Heart left ventricle (tissue), 16 donors: Measurements from ENCODE around the gene MYH10. TPM values are rescaled to one million over a fixed set of nuclear protein-coding genes. Genes with fewer than 3 reads are reported as not detected.
A peak's percentile ranks its signal among the peaks of the same experiment; 100 is the strongest.

ENCODE experiments used
- ATAC-seq, 4 donors: fragments of 200-7000 bp; cut with Tn5 transposase; one replicate each; pipeline ENCODE4 v1.9.1; 2020 to 2022; ENCODE audit warnings: moderate library complexity in 4 of 4, mild to moderate bottlenecking in 3 of 4, moderate number of reproducible peaks in 1 of 4
- DNase-seq, 5 donors: peaks; one replicate each; pipeline ENCODE4 v3.0.0-alpha.2; 2020
- H3K27ac ChIP-seq, 12 donors: fragments of 200-600 bp; sonication (generic) in 4 of 12; one replicate each; pipeline versions ENCODE4 v1.5.0 to v1.8.0; 2016 to 2022; ENCODE audit warnings: mild to moderate bottlenecking in 2 of 12
- H3K27me3 ChIP-seq, 9 donors: fragments of 200-600 bp; sonication (generic) in 2 of 9; one replicate each; pipeline versions ENCODE4 v1.5.1 to v1.8.0; 2016 to 2022; ENCODE audit warnings: mild to moderate bottlenecking in 3 of 9
- H3K36me3 ChIP-seq, 9 donors: fragments of 200-600 bp; sonication (generic) in 2 of 9; one replicate each; pipeline versions ENCODE4 v1.5.0 to v1.8.0; 2018 to 2022; ENCODE audit warnings: mild to moderate bottlenecking in 2 of 9
- H3K4me1 ChIP-seq, 12 donors: fragments of 200-600 bp; sonication (generic) in 4 of 12; one replicate each; pipeline versions ENCODE4 v1.5.0 to v1.8.0; 2016 to 2022; ENCODE audit warnings: mild to moderate bottlenecking in 3 of 12
- H3K4me3 ChIP-seq, 12 donors: fragments of 200-600 bp; sonication (generic) in 4 of 12; one replicate each; pipeline versions ENCODE4 v1.5.0 to v1.8.0; 2017 to 2022; ENCODE audit warnings: mild to moderate bottlenecking in 9 of 12, moderate library complexity in 4 of 12
- H3K9me3 ChIP-seq, 12 donors: fragments of 200-600 bp; sonication (generic) in 4 of 12; one replicate each; pipeline versions ENCODE4 v1.5.0 to v1.8.0; 2016 to 2022; ENCODE audit warnings: mild to moderate bottlenecking in 1 of 12
- POLR2A ChIP-seq, 2 donors: fragments of 450-650 bp; IDR thresholded peaks; one replicate each; pipeline ENCODE4 v1.6.1; 2017; ENCODE audit warnings: antibody characterized with exemption in 2 of 2, mild to moderate bottlenecking in 2 of 2, moderate library complexity in 2 of 2
- WGBS, 4 donors: extraction: QIAGEN DNeasy Blood & Tissue Kit in 2 of 4; methylation state at CpG; one replicate each; pipeline versions ENCODE4 v1.1.5 to v1.1.7; 2013 to 2018; 5-methylcytosine and 5-hydroxymethylcytosine counted together
- intact Hi-C, 10 donors: fragments of 100-400 bp; cut with DNase I; formaldehyde crosslinking; loops; one replicate each; pipeline versions ENCODE4 v1.11.1 to v1.14.2; 2022
- polyA plus RNA-seq, 2 donors: library from polyadenylated mRNA; stranded (reverse); fragments of 200-250 nt; gene quantifications; one replicate each; pipeline ENCODE4 v1.2.3, GENCODE V29; 2013
- total RNA-seq, 9 donors: library from RNA; depleted of rRNA in 2 of 9; stranded (reverse); fragments of >200 nt in 2 of 9; fragmentation: NEBNext Ultra II Directional in 3 of 9; extraction: Animal tissue kit (Norgen Biotek cat#: 25700) in 3 of 9; gene quantifications; one replicate each; pipeline versions ENCODE4 v1.1.0 to v1.2.4, GENCODE V29; 2016 to 2023
- TF ChIP-seq, protein P1 (sequence below), 12 donors: fragments of 200-600 bp; sonication (generic) in 4 of 12; IDR thresholded peaks; one replicate each; pipeline versions ENCODE4 v1.5.0 to v1.8.0; 2018 to 2022; ENCODE audit warnings: antibody characterized with exemption in 12 of 12, mild to moderate bottlenecking in 5 of 12
- donor health status: ischemic (EF 13 %, LVEDD 7.1; RV severe dilation, severe dysfunction).
- donor health status: healthy with polysubstance abuse.
- donor health status: DM: no; HTN: yes; CAD: no.
- donor health status: DM: no; HTN: no; CAD: no.
- donor health status: ischemic (EF 25% LVEDD 6.9; RV normal size, moderate dysfunction).
- donor health status: ischemic (EF 25% LVEDD 5.7; RV mildly dilated, moderate dysfunction).
- donor health status: healthy.
- donor health status: DM: yes; HTN: yes; CAD: no.
- donor health status: ischemic (EF 35%, LVEDD 5.7; RV mildly dilated, moderate dysfunction).
- donor health status: nonischemic (EF 11% LVEDD 7.7; RV severe dilation, severe dysfunction).
- donor health status: DM: yes; HTN: yes; CAD: no.
- donor health status: PGD.
- donor health status: ischemic (EF 29% LVEDD 5.4; RV normal size, mild dysfunction).
- donor health status: nonischemic (EF 23%, LVEDD 6.1; RV moderate dilation, normal function).

MYH10 gene
- total and polyA plus RNA-seq, 11 donors, result 10.6 to 62.1 (median 35.2) TPM

DNA sequence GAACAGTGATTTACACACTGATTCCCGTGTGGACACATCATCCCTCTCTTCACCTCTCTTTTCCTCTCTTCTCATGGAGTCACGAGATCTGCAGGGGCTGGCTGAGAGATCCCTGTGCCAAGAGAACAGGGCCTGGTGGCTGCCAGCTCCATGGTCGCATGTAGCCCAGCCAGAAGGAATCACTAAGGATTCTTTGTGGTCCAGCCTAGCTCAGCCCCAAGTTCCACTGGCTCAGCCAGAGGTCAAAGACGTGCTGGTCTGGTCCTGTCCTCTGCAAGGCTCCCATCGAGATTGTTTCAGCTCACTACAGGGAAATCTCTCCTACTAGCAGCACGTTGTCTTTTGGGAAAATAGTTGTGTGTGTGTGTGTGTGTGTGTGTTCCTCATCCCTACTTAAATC lies 128.4 kb downstream of the MYH10 start:
- Histone ChIP-seq H3K9me3 (no peaks in the 10 kb centered on the region), H3K36me3 (peaks cover 0 to 83% (median 60%) of the 10 kb centered on the region in 9 donors), H3K27ac (peak overlapping the region in 3 of 12 donors; percentile 54 to 83 (median 64)), H3K4me3 (no peak overlapping the region), H3K4me1 (peaks cover 0 to 17% (median 3%) of the 10 kb centered on the region in 12 donors), H3K27me3 (no peaks in the 10 kb centered on the region)
- WGBS, 4 donors, result 50 to 72% (median 64%) methylated on average over 6 of the region's 6 CpGs
- no peak for TF ChIP-seq POLR2A (IDR thresholded peaks at IDR 0.05)
- TF ChIP-seq, protein P1, sequence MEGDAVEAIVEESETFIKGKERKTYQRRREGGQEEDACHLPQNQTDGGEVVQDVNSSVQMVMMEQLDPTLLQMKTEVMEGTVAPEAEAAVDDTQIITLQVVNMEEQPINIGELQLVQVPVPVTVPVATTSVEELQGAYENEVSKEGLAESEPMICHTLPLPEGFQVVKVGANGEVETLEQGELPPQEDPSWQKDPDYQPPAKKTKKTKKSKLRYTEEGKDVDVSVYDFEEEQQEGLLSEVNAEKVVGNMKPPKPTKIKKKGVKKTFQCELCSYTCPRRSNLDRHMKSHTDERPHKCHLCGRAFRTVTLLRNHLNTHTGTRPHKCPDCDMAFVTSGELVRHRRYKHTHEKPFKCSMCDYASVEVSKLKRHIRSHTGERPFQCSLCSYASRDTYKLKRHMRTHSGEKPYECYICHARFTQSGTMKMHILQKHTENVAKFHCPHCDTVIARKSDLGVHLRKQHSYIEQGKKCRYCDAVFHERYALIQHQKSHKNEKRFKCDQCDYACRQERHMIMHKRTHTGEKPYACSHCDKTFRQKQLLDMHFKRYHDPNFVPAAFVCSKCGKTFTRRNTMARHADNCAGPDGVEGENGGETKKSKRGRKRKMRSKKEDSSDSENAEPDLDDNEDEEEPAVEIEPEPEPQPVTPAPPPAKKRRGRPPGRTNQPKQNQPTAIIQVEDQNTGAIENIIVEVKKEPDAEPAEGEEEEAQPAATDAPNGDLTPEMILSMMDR (IDR thresholded peaks at IDR 0.05), result no peak
- intact Hi-C loops, result no loop called here
- DNase-seq (no peak), ATAC-seq (no peak)

- no peaks in the 10 kb centered on the region for H3K27me3 ChIP-seq
- no peaks in the 10 kb centered on the region for H3K9me3 ChIP-seq
- H3K36me3 ChIP-seq, result peaks cover 0 to 83% (median 59%) of the 10 kb centered on the region in 9 donors
- DNase-seq (no peak), ATAC-seq (no peak)
- WGBS, 4 donors, result 88 to 90% (median 89%) methylated on average over 8 of the region's 8 CpGs
- intact Hi-C loops, result no loop called here
- peaks cover 0 to 17% (median 3%) of the 10 kb centered on the region in 12 donors for H3K4me1 ChIP-seq
- TF ChIP-seq, protein P1 (IDR thresholded peaks at IDR 0.05), result no peak
- no peak for TF ChIP-seq POLR2A (IDR thresholded peaks at IDR 0.05)
- H3K4me3 ChIP-seq, result no peak overlapping the region
- H3K27ac ChIP-seq, result no peak overlapping the region
Observed at GRCh38 chr17:8500609-8501008, 129.9 kb downstream of the MYH10 start.

GRCh38 chr17:8499614-8500013 lies 130.9 kb downstream of the MYH10 start:
- H3K4me3 ChIP-seq, result no peak overlapping the region
- peaks cover 0 to 83% (median 59%) of the 10 kb centered on the region in 9 donors for H3K36me3 ChIP-seq
- no peak overlapping the region for H3K27ac ChIP-seq
- WGBS, 4 donors, result 76 to 83% (median 80%) methylated on average over 5 of the region's 5 CpGs
- intact Hi-C loops, result no loop called here
- TF ChIP-seq, protein P1 (IDR thresholded peaks at IDR 0.05), result no peak
- TF ChIP-seq POLR2A (IDR thresholded peaks at IDR 0.05), result no peak
- no peak for ATAC-seq
- H3K9me3 ChIP-seq, result no peaks in the 10 kb centered on the region
- no peaks in the 10 kb centered on the region for H3K27me3 ChIP-seq
- peaks cover 0 to 17% (median 3%) of the 10 kb centered on the region in 12 donors for H3K4me1 ChIP-seq
- DNase-seq, result no peak

DNA sequence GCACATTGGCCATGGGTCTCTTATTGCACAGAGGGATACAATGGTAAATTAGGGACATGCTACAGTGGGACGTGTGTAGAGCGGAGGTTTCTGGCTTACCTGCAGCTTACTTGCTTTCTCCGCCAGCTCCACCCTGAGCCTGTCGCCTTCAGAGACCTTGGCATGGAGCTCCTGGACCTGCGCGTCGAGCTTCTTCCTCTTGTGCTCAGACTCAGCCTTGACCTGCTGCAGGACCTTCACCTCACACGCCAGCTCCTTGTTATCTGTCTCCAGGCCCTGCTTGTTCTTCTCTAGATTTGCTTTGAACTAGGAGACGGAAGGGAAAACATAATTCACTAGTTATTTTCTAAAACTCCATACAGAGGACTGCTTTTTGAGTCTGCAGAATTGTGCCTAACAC lies 131.4 kb downstream of the MYH10 start:
- no peak for ATAC-seq
- Histone ChIP-seq H3K27me3 (no peaks in the 10 kb centered on the region), H3K4me3 (no peak overlapping the region), H3K36me3 (peaks cover 0 to 83% (median 59%) of the 10 kb centered on the region in 9 donors), H3K27ac (no peak overlapping the region), H3K4me1 (peaks cover 0 to 14% (median 3%) of the 10 kb centered on the region in 12 donors), H3K9me3 (no peaks in the 10 kb centered on the region)
- intact Hi-C loops, result no loop called here
- WGBS, 4 donors, result 94 to 97% (median 95%) methylated on average over 9 of the region's 9 CpGs
- no peak for DNase-seq
- TF ChIP-seq, protein P1 (IDR thresholded peaks at IDR 0.05), result no peak
- no peak for TF ChIP-seq POLR2A (IDR thresholded peaks at IDR 0.05)
